ENCODE measurements around the gene RGS7BP.

Gene RGS7BP

GRCh38 chr5:64532212-64532611, 26.4 kb downstream of the RGS7BP start:
- Histone ChIP-seq H3K9me2 (replicated peaks; ENCODE audit: insufficient read depth, low read length) (no peaks in the 10 kb centered on the region), H3K79me2 (ENCODE audit: low read length) (no peaks in the 10 kb centered on the region), H3F3A (ENCODE audit: insufficient read depth, low read length) (no peaks in the 10 kb centered on the region), H3K4me3 (ENCODE audit: low read length) (no peak overlapping the region; the same call in 1 of the 2 replicates), H3K27me3 (replicated peaks; ENCODE audit: insufficient read depth, low read length) (no peaks in the 10 kb centered on the region), H3K36me3 (replicated peaks; ENCODE audit: insufficient read depth, low read length) (no peaks in the 10 kb centered on the region), H3K9ac (ENCODE audit: low read length) (no peak overlapping the region), H3K4me1 (ENCODE audit: low read length) (0 out of 2 replicates have a peak, but pooled peaks cover 12% of the 10 kb centered on the region), H3K27ac (ENCODE audit: low read length) (no peak overlapping the region), H2AFZ (ENCODE audit: low read length) (no peak overlapping the region), H4K20me1 (ENCODE audit: insufficient read depth, low read length) (no peaks in the 10 kb centered on the region), H3K9me3 (replicated peaks; ENCODE audit: insufficient read depth, low read length) (no peaks in the 10 kb centered on the region), H3K4me2 (ENCODE audit: low read depth, low read length) (peak overlapping the region; percentile 21; the same call in 1 of the 2 replicates)
- no peak for DNase-seq
- TF ChIP-seq EZH2 (optimal IDR thresholded peaks at IDR 0.05; ENCODE audit: low read depth, low read length) (no peak), EZH2phosphoT487 (IDR thresholded peaks at IDR 0.05; ENCODE audit: low read length) (no peak), CTCF (IDR thresholded peaks at IDR 0.05; ENCODE audit: low read length) (no peak)

- Histone ChIP-seq H3F3A (ENCODE audit: insufficient read depth, low read length) (no peaks in the 10 kb centered on the region), H3K79me2 (ENCODE audit: low read length) (no peaks in the 10 kb centered on the region), H3K36me3 (replicated peaks; ENCODE audit: insufficient read depth, low read length) (no peaks in the 10 kb centered on the region), H2AFZ (ENCODE audit: low read length) (no peak overlapping the region), H3K27ac (ENCODE audit: low read length) (no peak overlapping the region), H3K9me3 (replicated peaks; ENCODE audit: insufficient read depth, low read length) (no peaks in the 10 kb centered on the region), H4K20me1 (ENCODE audit: insufficient read depth, low read length) (no peaks in the 10 kb centered on the region), H3K9me2 (replicated peaks; ENCODE audit: insufficient read depth, low read length) (no peaks in the 10 kb centered on the region), H3K4me3 (ENCODE audit: low read length) (no peak overlapping the region), H3K4me2 (ENCODE audit: low read depth, low read length) (peak overlapping the region; percentile 21; the same call in 1 of the 2 replicates), H3K27me3 (replicated peaks; ENCODE audit: insufficient read depth, low read length) (no peaks in the 10 kb centered on the region), H3K9ac (ENCODE audit: low read length) (no peak overlapping the region), H3K4me1 (ENCODE audit: low read length) (0 out of 2 replicates have a peak, but pooled peaks cover 12% of the 10 kb centered on the region)
- TF ChIP-seq CTCF (IDR thresholded peaks at IDR 0.05; ENCODE audit: low read length) (no peak), EZH2phosphoT487 (IDR thresholded peaks at IDR 0.05; ENCODE audit: low read length) (no peak), EZH2 (optimal IDR thresholded peaks at IDR 0.05; ENCODE audit: low read depth, low read length) (no peak)
- no peak for DNase-seq
Measured at GRCh38 chr5:64532657-64533056, 26.8 kb downstream of the RGS7BP start.

GRCh38 chr5:64534033-64534432, 28.2 kb downstream of the RGS7BP start:
- Histone ChIP-seq H3K79me2 (ENCODE audit: low read length) (no peaks in the 10 kb centered on the region), H2AFZ (ENCODE audit: low read length) (no peak overlapping the region), H3K4me3 (ENCODE audit: low read length) (no peak overlapping the region), H3K27me3 (replicated peaks; ENCODE audit: insufficient read depth, low read length) (no peaks in the 10 kb centered on the region), H3K36me3 (replicated peaks; ENCODE audit: insufficient read depth, low read length) (no peaks in the 10 kb centered on the region), H3K9ac (ENCODE audit: low read length) (no peak overlapping the region), H3F3A (ENCODE audit: insufficient read depth, low read length) (no peaks in the 10 kb centered on the region), H3K27ac (ENCODE audit: low read length) (no peak overlapping the region), H3K4me1 (ENCODE audit: low read length) (0 out of 2 replicates have a peak, but pooled peaks cover 12% of the 10 kb centered on the region), H3K9me3 (replicated peaks; ENCODE audit: insufficient read depth, low read length) (no peaks in the 10 kb centered on the region), H4K20me1 (ENCODE audit: insufficient read depth, low read length) (no peaks in the 10 kb centered on the region), H3K9me2 (replicated peaks; ENCODE audit: insufficient read depth, low read length) (no peaks in the 10 kb centered on the region), H3K4me2 (ENCODE audit: low read depth, low read length) (no peak overlapping the region)
- TF ChIP-seq EZH2phosphoT487 (IDR thresholded peaks at IDR 0.05; ENCODE audit: low read length) (no peak), EZH2 (optimal IDR thresholded peaks at IDR 0.05; ENCODE audit: low read depth, low read length) (no peak), CTCF (IDR thresholded peaks at IDR 0.05; ENCODE audit: low read length) (no peak)
- DNase-seq: no peak

All from MM.1S (cell line).